ENCODE measurements around the gene ALDH8A1. TPM values are rescaled to one million over a fixed set of nuclear protein-coding genes. Genes with fewer than 3 reads are reported as not detected.

ALDH8A1 gene
- total and polyA plus RNA-seq, 2 of the 13 experiments (the other 11 are each of a cell fraction or from before 2014, with no cell fraction given) = 1.1 to 3.4 TPM

DNA sequence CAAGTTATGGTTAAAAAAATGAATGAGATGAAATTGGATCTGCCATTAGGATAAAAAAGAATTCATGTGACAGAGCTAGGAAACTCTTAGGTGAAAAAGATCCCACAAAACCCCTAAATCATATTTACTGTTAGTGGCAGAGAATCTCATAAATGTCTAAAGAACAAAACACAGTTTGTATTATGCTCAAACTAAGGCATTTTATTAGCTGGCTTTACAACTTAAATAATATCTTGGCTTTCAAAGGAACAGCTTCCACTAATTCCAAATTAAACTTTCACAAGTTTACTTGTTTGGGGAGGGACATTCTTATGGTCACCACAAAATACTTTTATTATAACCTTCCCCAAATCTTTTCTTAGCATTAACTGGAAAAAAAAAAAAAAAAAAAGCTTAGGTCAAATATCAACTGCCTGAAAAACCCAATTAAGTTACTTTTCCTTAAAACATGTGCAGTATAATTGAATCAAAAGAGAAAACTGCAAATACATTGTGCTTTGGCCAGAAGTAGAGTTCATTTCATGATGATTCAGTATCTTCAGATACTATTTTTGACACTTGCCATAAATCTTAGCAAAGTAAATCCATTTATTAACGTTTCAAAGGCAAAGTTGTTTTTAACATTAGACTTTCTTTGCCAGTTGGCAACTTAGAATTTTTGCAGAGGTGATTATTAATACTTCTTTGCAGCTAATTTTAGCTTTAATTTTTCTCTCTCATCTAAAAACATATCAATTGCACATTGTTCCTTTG is 14.7 kb upstream of the ALDH8A1 start (continued):
- TF ChIP-seq, protein P1, sequence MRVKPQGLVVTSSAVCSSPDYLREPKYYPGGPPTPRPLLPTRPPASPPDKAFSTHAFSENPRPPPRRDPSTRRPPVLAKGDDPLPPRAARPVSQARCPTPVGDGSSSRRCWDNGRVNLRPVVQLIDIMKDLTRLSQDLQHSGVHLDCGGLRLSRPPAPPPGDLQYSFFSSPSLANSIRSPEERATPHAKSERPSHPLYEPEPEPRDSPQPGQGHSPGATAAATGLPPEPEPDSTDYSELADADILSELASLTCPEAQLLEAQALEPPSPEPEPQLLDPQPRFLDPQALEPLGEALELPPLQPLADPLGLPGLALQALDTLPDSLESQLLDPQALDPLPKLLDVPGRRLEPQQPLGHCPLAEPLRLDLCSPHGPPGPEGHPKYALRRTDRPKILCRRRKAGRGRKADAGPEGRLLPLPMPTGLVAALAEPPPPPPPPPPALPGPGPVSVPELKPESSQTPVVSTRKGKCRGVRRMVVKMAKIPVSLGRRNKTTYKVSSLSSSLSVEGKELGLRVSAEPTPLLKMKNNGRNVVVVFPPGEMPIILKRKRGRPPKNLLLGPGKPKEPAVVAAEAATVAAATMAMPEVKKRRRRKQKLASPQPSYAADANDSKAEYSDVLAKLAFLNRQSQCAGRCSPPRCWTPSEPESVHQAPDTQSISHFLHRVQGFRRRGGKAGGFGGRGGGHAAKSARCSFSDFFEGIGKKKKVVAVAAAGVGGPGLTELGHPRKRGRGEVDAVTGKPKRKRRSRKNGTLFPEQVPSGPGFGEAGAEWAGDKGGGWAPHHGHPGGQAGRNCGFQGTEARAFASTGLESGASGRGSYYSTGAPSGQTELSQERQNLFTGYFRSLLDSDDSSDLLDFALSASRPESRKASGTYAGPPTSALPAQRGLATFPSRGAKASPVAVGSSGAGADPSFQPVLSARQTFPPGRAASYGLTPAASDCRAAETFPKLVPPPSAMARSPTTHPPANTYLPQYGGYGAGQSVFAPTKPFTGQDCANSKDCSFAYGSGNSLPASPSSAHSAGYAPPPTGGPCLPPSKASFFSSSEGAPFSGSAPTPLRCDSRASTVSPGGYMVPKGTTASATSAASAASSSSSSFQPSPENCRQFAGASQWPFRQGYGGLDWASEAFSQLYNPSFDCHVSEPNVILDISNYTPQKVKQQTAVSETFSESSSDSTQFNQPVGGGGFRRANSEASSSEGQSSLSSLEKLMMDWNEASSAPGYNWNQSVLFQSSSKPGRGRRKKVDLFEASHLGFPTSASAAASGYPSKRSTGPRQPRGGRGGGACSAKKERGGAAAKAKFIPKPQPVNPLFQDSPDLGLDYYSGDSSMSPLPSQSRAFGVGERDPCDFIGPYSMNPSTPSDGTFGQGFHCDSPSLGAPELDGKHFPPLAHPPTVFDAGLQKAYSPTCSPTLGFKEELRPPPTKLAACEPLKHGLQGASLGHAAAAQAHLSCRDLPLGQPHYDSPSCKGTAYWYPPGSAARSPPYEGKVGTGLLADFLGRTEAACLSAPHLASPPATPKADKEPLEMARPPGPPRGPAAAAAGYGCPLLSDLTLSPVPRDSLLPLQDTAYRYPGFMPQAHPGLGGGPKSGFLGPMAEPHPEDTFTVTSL (CRISPR knock-in tag; IDR thresholded peaks at IDR 0.05; ENCODE audit: borderline replicate concordance) = no peak
- TF ChIP-seq MATR3 (CRISPR knock-in tag; IDR thresholded peaks at IDR 0.05) = no peak
- no peak for TF ChIP-seq MAFK (conservative IDR thresholded peaks at IDR 0.05 in 1 of 2, IDR thresholded peaks at IDR 0.05 in 1 of 2; ENCODE audit: low read length in 2 of 2)
- no peak for TF ChIP-seq TAF1 (CRISPR knock-in tag; IDR thresholded peaks at IDR 0.05)
- no peak for TF ChIP-seq RBM22 (optimal IDR thresholded peaks at IDR 0.05; ENCODE audit: low read length)
- TF ChIP-seq ZNF30 (CRISPR knock-in tag; IDR thresholded peaks at IDR 0.05) = no peak

DNA sequence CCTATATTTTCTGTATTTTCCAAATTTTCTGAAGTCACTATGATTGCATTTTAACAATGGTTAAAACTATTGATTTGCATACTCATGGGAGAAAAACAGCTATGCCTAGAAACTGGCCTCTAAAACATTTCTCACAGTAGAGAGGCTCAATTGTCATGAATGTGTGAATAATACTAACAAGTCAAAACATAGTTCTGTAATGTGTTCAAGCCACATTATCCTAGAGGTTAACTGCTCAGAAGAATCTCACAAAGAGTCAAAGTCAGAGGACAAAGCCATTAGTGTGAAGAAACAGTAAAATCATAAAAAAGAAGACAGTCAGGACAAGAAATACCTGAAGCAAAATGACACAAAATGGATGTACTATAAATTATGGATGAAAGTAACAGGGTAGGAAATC is 12.5 kb upstream of the ALDH8A1 start:
- no peaks in the 10 kb centered on the region for H3K27me3 ChIP-seq (ENCODE audit: control insufficient read depth in 1 of 2, insufficient read depth in 2 of 2, low read length in 2 of 2)
- BruUV-seq (replicated peaks) = no TSS peak
- intact Hi-C loops (cut with micrococcal nuclease; ENCODE audit: unreplicated experiment) (no loop called here), in situ Hi-C loops (cut with HindIII; ENCODE audit: extremely low pct_ligation_motif_present, low pct_unique_long_range_greater_than_20kb) (no loop called here)
- H3K79me2 ChIP-seq (ENCODE audit: insufficient read depth, low read length) = no peaks in the 10 kb centered on the region
- H3K4me1 ChIP-seq (ENCODE audit: insufficient read depth, low read length) = no peaks in the 10 kb centered on the region
- POLR2A ChIA-PET = no interaction called here
- no peak for DNase-seq (ENCODE audit: low spot score)
- no peak overlapping the region for H3K9ac ChIP-seq (ENCODE audit: insufficient read depth, low read depth, low read length)
- no peak for FAIRE-seq
- TF ChIP-seq ZFY (CRISPR knock-in tag; IDR thresholded peaks at IDR 0.05) = no peak
- TF ChIP-seq TP53 (CRISPR knock-in tag; conservative IDR thresholded peaks at IDR 0.05) = no peak
- no peak for TF ChIP-seq ZNF292 (CRISPR knock-in tag; IDR thresholded peaks at IDR 0.05; ENCODE audit: borderline replicate concordance, low read depth)
- no peak for TF ChIP-seq GZF1 (CRISPR knock-in tag; IDR thresholded peaks at IDR 0.05)
- TF ChIP-seq, protein P2, sequence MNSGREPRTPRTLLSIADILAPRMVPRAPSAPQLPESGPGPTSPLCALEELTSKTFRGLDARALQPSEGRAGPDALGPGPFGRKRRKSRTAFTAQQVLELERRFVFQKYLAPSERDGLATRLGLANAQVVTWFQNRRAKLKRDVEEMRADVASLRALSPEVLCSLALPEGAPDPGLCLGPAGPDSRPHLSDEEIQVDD (CRISPR knock-in tag; IDR thresholded peaks at IDR 0.05; ENCODE audit: borderline replicate concordance) = no peak
- TF ChIP-seq HNRNPL (IDR thresholded peaks at IDR 0.05; ENCODE audit: low read depth, low read length) = no peak
- TF ChIP-seq SMAD1 (CRISPR knock-in tag; IDR thresholded peaks at IDR 0.05; ENCODE audit: borderline replicate concordance, low read depth) = no peak
- no peak for TF ChIP-seq ZNF720 (CRISPR knock-in tag; IDR thresholded peaks at IDR 0.05)
- CTCF ChIA-PET (ENCODE audit: low intra/inter-chr PET ratio, low total read pairs) = no interaction called here
- no peak overlapping the region for H3K4me3 ChIP-seq (replicated peaks in 1 of 3; ENCODE audit: insufficient read depth in 1 of 3, low read depth in 2 of 3, low read length in 3 of 3)
- H3K9me3 ChIP-seq (ENCODE audit: low read length) = no peaks in the 10 kb centered on the region
- ATAC-seq = no peak
- no peaks in the 10 kb centered on the region for H4K20me1 ChIP-seq (ENCODE audit: insufficient read depth, low read length)
- no peak overlapping the region for H2AFZ ChIP-seq (ENCODE audit: low read length)
- H3K27ac ChIP-seq (ENCODE audit: extremely low read length, insufficient read depth, low read length) = no peak overlapping the region
- peaks cover 1 to 24% of the 10 kb centered on the region in 2 experiments for H3K36me3 ChIP-seq (replicated peaks in 1 of 2; ENCODE audit: control insufficient read depth in 1 of 2, insufficient read depth in 2 of 2, low read length in 2 of 2)
- no peak overlapping the region for H3K4me2 ChIP-seq (ENCODE audit: low read depth, low read length)

Data from HepG2 (cell line).